Measurements from ENCODE around the gene DNAH17. TPM values are rescaled to one million over a fixed set of nuclear protein-coding genes. Genes with fewer than 3 reads are reported as not detected.

The DNAH17 gene
- total RNA-seq, 3 donors from 2014 or later (not counting 1 experiment from before 2014, with no cell fraction given): 0.16 to 0.25 (median 0.24) TPM

DNA sequence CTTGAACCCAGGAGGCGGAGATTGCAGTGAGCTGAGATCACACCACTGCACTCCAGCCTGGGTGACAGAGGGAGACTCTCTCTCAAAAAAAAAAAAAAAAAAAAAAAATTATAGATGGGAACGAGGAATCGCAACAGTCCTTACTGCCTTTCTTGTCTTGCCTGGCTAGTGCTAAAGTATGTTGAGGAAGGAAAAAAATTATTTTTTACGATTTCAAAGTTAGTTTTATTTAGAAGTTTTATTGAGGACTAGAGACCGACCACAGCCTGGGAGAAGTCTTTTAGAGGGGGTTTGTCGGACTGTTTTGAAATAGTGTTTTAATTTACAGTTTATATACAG, 15.8 kb upstream of the DNAH17 start:
- H3K27ac ChIP-seq (ENCODE audit: low read length): no peak overlapping the region
- no peak for DNase-seq

DNA sequence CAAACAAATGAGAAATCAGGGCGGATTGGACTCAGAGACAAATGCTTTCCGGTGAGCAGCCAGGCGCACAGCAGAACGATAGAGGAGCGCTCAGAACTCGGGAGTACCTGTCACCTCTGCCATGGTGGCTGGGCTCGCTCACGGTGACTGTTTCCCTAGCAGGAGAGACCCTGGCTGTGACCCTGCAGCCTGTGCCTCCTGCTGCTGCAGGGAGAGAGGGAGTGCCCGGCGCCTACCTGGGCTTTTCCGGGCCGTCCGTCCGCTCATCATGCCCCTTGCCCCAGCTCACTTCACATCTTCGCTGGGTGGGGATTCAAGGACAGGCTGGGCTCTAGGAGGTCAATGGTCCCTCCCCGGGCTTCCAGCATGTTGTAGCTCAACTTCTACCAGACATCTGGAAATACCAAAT, 14.1 kb upstream of the DNAH17 start:
- no peaks in the 10 kb centered on the region for H3K9me3 ChIP-seq (ENCODE audit: control insufficient read depth, insufficient read depth, low read length)
- TF ChIP-seq, protein P1, sequence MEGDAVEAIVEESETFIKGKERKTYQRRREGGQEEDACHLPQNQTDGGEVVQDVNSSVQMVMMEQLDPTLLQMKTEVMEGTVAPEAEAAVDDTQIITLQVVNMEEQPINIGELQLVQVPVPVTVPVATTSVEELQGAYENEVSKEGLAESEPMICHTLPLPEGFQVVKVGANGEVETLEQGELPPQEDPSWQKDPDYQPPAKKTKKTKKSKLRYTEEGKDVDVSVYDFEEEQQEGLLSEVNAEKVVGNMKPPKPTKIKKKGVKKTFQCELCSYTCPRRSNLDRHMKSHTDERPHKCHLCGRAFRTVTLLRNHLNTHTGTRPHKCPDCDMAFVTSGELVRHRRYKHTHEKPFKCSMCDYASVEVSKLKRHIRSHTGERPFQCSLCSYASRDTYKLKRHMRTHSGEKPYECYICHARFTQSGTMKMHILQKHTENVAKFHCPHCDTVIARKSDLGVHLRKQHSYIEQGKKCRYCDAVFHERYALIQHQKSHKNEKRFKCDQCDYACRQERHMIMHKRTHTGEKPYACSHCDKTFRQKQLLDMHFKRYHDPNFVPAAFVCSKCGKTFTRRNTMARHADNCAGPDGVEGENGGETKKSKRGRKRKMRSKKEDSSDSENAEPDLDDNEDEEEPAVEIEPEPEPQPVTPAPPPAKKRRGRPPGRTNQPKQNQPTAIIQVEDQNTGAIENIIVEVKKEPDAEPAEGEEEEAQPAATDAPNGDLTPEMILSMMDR (IDR thresholded peaks at IDR 0.05): no peak
- H3K27me3 ChIP-seq (ENCODE audit: control insufficient read depth, insufficient read depth, low read length): no peaks in the 10 kb centered on the region
- Mint-ChIP-seq H3K36me3 (no peaks in the 10 kb centered on the region), H3K27ac (no peak overlapping the region), H3K4me3 (no peak overlapping the region), H3K9me3 (no peaks in the 10 kb centered on the region), H3K4me1 (peaks cover 4 to 6% of the 10 kb centered on the region in 2 donors), H3K27me3 (ENCODE audit: low read depth in 2 of 2) (peaks cover 0 to 4% of the 10 kb centered on the region in 2 donors)
- no peak for DNase-seq
- peaks cover 7% of the 10 kb centered on the region for H3K4me1 ChIP-seq (ENCODE audit: control insufficient read depth, insufficient read depth, low read length)
- no peak for ATAC-seq
- intact Hi-C loops (cut with micrococcal nuclease): no loop called here
- no peak overlapping the region for H3K27ac ChIP-seq (ENCODE audit: low read length)
- H3K4me3 ChIP-seq (ENCODE audit: low read length): no peak overlapping the region
- H3K36me3 ChIP-seq (ENCODE audit: control insufficient read depth, insufficient read depth, low read length): no peaks in the 10 kb centered on the region
- 95% methylated on average over 16 of the region's 16 CpGs for WGBS (ENCODE audit: insufficient coverage)

More for the DNA sequence above, 15.8 kb upstream of the DNAH17 start:
- peaks cover 7% of the 10 kb centered on the region for H3K4me1 ChIP-seq (ENCODE audit: control insufficient read depth, insufficient read depth, low read length)
- intact Hi-C loops (cut with micrococcal nuclease): no loop called here
- no peaks in the 10 kb centered on the region for H3K36me3 ChIP-seq (ENCODE audit: control insufficient read depth, insufficient read depth, low read length)
- H3K9me3 Mint-ChIP-seq: no peaks in the 10 kb centered on the region
- H3K27me3 Mint-ChIP-seq (ENCODE audit: low read depth in 2 of 2): no peaks in the 10 kb centered on the region
- H3K9me3 ChIP-seq (ENCODE audit: control insufficient read depth, insufficient read depth, low read length): no peaks in the 10 kb centered on the region
- H3K27me3 ChIP-seq (ENCODE audit: control insufficient read depth, insufficient read depth, low read length): no peaks in the 10 kb centered on the region
- TF ChIP-seq, protein P1 (IDR thresholded peaks at IDR 0.05): no peak
- no peak overlapping the region for H3K4me3 Mint-ChIP-seq
- no peak for ATAC-seq
- no peaks in the 10 kb centered on the region for H3K36me3 Mint-ChIP-seq
- peaks cover 4 to 6% of the 10 kb centered on the region in 2 donors for H3K4me1 Mint-ChIP-seq
- no peak overlapping the region for H3K4me3 ChIP-seq (ENCODE audit: low read length)
- H3K27ac Mint-ChIP-seq: no peak overlapping the region
- 83% methylated on average over 6 of the region's 6 CpGs for WGBS (ENCODE audit: insufficient coverage)

DNA sequence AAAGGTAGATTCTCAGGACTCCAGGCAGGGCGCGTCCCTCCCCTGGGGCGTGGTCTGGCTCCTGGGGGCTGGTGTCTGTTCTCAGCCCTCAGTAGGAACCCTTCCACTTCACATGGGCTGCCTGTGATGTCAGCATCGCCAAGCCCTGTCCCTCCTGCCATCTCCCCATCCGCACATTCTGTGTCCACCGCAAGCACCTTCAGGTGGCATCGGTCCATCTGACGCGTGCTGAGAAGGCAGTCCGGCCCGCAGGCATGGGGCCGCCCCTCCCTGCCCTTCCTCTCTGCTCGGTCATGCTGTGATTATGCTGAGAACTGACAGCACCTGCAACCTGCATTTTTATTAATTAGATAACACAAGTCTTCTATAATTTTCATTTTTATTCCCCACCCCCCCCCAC, 12.7 kb upstream of the DNAH17 start:
- H3K9me3 Mint-ChIP-seq: no peaks in the 10 kb centered on the region
- no peak for DNase-seq

More for the DNA sequence above, 12.7 kb upstream of the DNAH17 start:
- Mint-ChIP-seq H3K27me3 (ENCODE audit: low read depth in 2 of 2) (peaks cover 0 to 4% of the 10 kb centered on the region in 2 donors), H3K27ac (no peak overlapping the region), H3K36me3 (no peaks in the 10 kb centered on the region), H3K4me1 (peaks cover 4 to 6% of the 10 kb centered on the region in 2 donors), H3K4me3 (no peak overlapping the region)
- Histone ChIP-seq H3K36me3 (ENCODE audit: control insufficient read depth, insufficient read depth, low read length) (no peaks in the 10 kb centered on the region), H3K9me3 (ENCODE audit: control insufficient read depth, insufficient read depth, low read length) (no peaks in the 10 kb centered on the region), H3K27me3 (ENCODE audit: control insufficient read depth, insufficient read depth, low read length) (no peaks in the 10 kb centered on the region), H3K27ac (ENCODE audit: low read length) (no peak overlapping the region), H3K4me1 (ENCODE audit: control insufficient read depth, insufficient read depth, low read length) (peaks cover 7% of the 10 kb centered on the region), H3K4me3 (ENCODE audit: low read length) (no peak overlapping the region)
- intact Hi-C loops (cut with micrococcal nuclease): no loop called here
- TF ChIP-seq, protein P1 (IDR thresholded peaks at IDR 0.05): no peak
- 95% methylated on average over 13 of the region's 13 CpGs for WGBS (ENCODE audit: insufficient coverage)
- no peak for ATAC-seq
